Endothelial cell of umbilical vein (primary cell): Measurements from ENCODE around the gene NBPF6. TPM values are rescaled to one million over a fixed set of nuclear protein-coding genes. Genes with fewer than 3 reads are reported as not detected.
"Not testable (repeated sequence)": the region's sequence is repeated elsewhere in the genome, so short reads cannot be mapped to it uniquely, and the experiment has no call there.

ENCODE experiments used
- BruUV-seq: library from RNA; stranded (reverse); fragments of 400-500 nt; replicated peaks from 2 replicates; lab custom pipeline; 2021; lab: Mats Ljungman, UMichigan
- CTCF ChIA-PET: fragments of 300-600, 350-600 bp; sonication (Branson Sonifier 250); formaldehyde crosslinking; loops from one replicate; lab custom pipeline; 2021; ENCODE audit warnings: antibody characterized with exemption, inconsistent platforms; lab: Charles Lee
- POLR2A ChIA-PET: fragments of 300-600, 350-600 bp; sonication (Branson Sonifier 250); formaldehyde crosslinking; loops from one replicate; lab custom pipeline; 2021; ENCODE audit warnings: antibody characterized with exemption, inconsistent platforms; lab: Charles Lee
- DNase-seq: peaks from one replicate; pipeline ENCODE4 v3.0.0-alpha.2; 2011; ENCODE audit warnings: low read depth, low spot score
- FAIRE-seq: peaks from 2 replicates; lab custom pipeline; 2011; peaks lifted over from hg19 to GRCh38; lab: Jason Lieb, UNC
- H2AFZ ChIP-seq: 2 replicates; pipeline ENCODE4 v1.6.0; 2012; ENCODE audit warnings: low read depth, low read length, control low read depth, inconsistent platforms
- H3K27ac ChIP-seq: 2 replicates; pipeline ENCODE4 v1.5.1; 2011; ENCODE audit warnings: low read depth, mild to moderate bottlenecking, control low read depth, low read length, moderate library complexity; ENCODE audit not compliant: insufficient read depth
- H3K27me3 ChIP-seq, 2 experiments: 2 replicates each; pipeline versions ENCODE4 v1.6.0 to v1.6.1; 2011; ENCODE audit warnings: low read length in 2 of 2, mixed read lengths in 1 of 2; ENCODE audit not compliant: control insufficient read depth in 2 of 2, insufficient read depth in 2 of 2
- H3K36me3 ChIP-seq, 2 experiments: 2 replicates in 1 of 2; 3 replicates in 1 of 2; pipeline ENCODE4 v1.5.1; 2011; ENCODE audit warnings: low read length in 2 of 2, mild to moderate bottlenecking in 1 of 2, moderate library complexity in 1 of 2; ENCODE audit not compliant: control insufficient read depth in 2 of 2, insufficient read depth in 2 of 2; ENCODE audit errors: extremely low read depth in 1 of 2
- H3K4me1 ChIP-seq: 3 replicates; pipeline ENCODE4 v1.5.1; 2011; ENCODE audit warnings: mild to moderate bottlenecking, low read length; ENCODE audit not compliant: control insufficient read depth, insufficient read depth; ENCODE audit errors: extremely low read depth
- H3K4me2 ChIP-seq: 2 replicates; pipeline ENCODE4 v1.6.1; 2011; ENCODE audit warnings: low read length, control low read depth, mixed read lengths; ENCODE audit not compliant: insufficient read depth
- H3K4me3 ChIP-seq, 3 experiments: fragments of 200-600 bp in 1 of 3; sonication (generic), shearing (Covaris generic) in 1 of 3; replicated peaks in 1 of 3; 2 replicates each; pipeline ENCODE4 v1.5.1; 2011 to 2016; ENCODE audit warnings: control low read depth in 3 of 3, low read length in 3 of 3, mild to moderate bottlenecking in 2 of 3, inconsistent platforms in 1 of 3, low read depth in 1 of 3, moderate library complexity in 1 of 3; ENCODE audit not compliant: insufficient read depth in 1 of 3
- H3K79me2 ChIP-seq: 2 replicates; pipeline ENCODE4 v1.6.0; 2012; ENCODE audit warnings: low read length, inconsistent platforms; ENCODE audit not compliant: control insufficient read depth, insufficient read depth
- H3K9ac ChIP-seq: replicated peaks from 2 replicates; pipeline ENCODE3; 2011; ENCODE audit warnings: low read length, control low read depth; ENCODE audit not compliant: insufficient read depth; ENCODE audit errors: extremely low read depth
- H3K9me1 ChIP-seq: replicated peaks from 3 replicates; pipeline ENCODE4 v1.6.0; 2011; ENCODE audit warnings: mild to moderate bottlenecking, low read length; ENCODE audit not compliant: control insufficient read depth, insufficient read depth; ENCODE audit errors: extremely low read depth
- H3K9me3 ChIP-seq: replicated peaks from 2 replicates; pipeline ENCODE4 v1.5.1; 2012; ENCODE audit warnings: low read length, inconsistent platforms; ENCODE audit not compliant: control insufficient read depth, insufficient read depth
- H4K20me1 ChIP-seq: replicated peaks from 2 replicates; pipeline ENCODE3; 2011; ENCODE audit warnings: mild to moderate bottlenecking, low read length; ENCODE audit not compliant: control insufficient read depth, insufficient read depth; ENCODE audit errors: extremely low read depth
- CTCF ChIP-seq, 2 donors: IDR thresholded peaks; 1 replicate in 1 of 2; 2 replicates in 1 of 2; pipeline ENCODE4 v1.5.1; 2011; ENCODE audit warnings: low read length in 2 of 2, mild to moderate bottlenecking in 2 of 2, moderate library complexity in 2 of 2, control low read depth in 1 of 2, inconsistent platforms in 1 of 2, low read depth in 1 of 2; ENCODE audit not compliant: insufficient read depth in 1 of 2; ENCODE audit errors: extremely low read depth in 1 of 2
- GATA2 ChIP-seq: IDR thresholded peaks from 2 replicates; pipeline ENCODE4 v1.7.0; 2011; ENCODE audit warnings: low read depth, mild to moderate bottlenecking, moderate library complexity, mixed read lengths, low read length; ENCODE audit not compliant: insufficient read length, insufficient read depth
- JUN ChIP-seq: IDR thresholded peaks from 2 replicates; pipeline ENCODE4 v1.6.1; 2011; ENCODE audit warnings: borderline replicate concordance, low read depth; ENCODE audit not compliant: insufficient read length, insufficient read depth
- MAX ChIP-seq: IDR thresholded peaks from 2 replicates; pipeline ENCODE4 v1.6.1; 2011; ENCODE audit not compliant: insufficient read depth, insufficient read length
- MYC ChIP-seq: IDR thresholded peaks from one replicate; pipeline ENCODE4 v1.6.1; 2011; ENCODE audit warnings: mild to moderate bottlenecking, low read depth, low read length
- POLR2AphosphoS5 ChIP-seq: IDR thresholded peaks from 2 replicates; pipeline ENCODE4 v1.6.1; 2012; ENCODE audit warnings: low read depth, mild to moderate bottlenecking, control low read depth, low read length, moderate library complexity; ENCODE audit not compliant: insufficient read depth
- dilution Hi-C: fragments of 300-500 bp; cut with MboI; formaldehyde crosslinking; loops from one replicate; pipeline ENCODE4 v1.15.0; 2019; ENCODE audit warnings: low sequenced_read_pairs; ENCODE audit not compliant: extremely low pct_ligation_motif_present
- intact Hi-C: fragments of 100-400 bp; cut with micrococcal nuclease; formaldehyde crosslinking; loops from one replicate; pipeline ENCODE4 v1.10.0; 2022
- polyA plus RNA-seq, 4 experiments: library from polyadenylated mRNA; depleted of rRNA in 3 of 4; stranded (reverse) in 3 of 4; unstranded in 1 of 4; fragments of >200 nt; gene quantifications; 2 replicates each; pipeline versions ENCODE4 v1.2.1 to v1.2.3, GENCODE V29; 2011 to 2012; ENCODE audit warnings: missing spikeins in 1 of 4
- total RNA-seq: library from RNA; stranded (reverse); gene quantifications from 2 replicates; pipeline ENCODE4 v1.2.3, GENCODE V29; 2021

The NBPF6 gene
- total and polyA plus RNA-seq, 2 donors (not counting 3 experiments of a cell fraction or from before 2014, with no cell fraction given): not detected

- H3K9ac ChIP-seq, H3K27ac ChIP-seq, H3K4me1 ChIP-seq, H3K9me3 ChIP-seq, H4K20me1 ChIP-seq, H3K79me2 ChIP-seq, dilution Hi-C loops, intact Hi-C loops, FAIRE-seq, CTCF ChIA-PET, H3K4me2 ChIP-seq, POLR2A ChIA-PET, H3K9me1 ChIP-seq, BruUV-seq, H3K27me3 ChIP-seq, H3K36me3 ChIP-seq, H2AFZ ChIP-seq, DNase-seq, H3K4me3 ChIP-seq: not testable (repeated sequence)
Observed at GRCh38 chr1:108474516-108474915, 24.4 kb downstream of the NBPF6 start.

- intact Hi-C loops (no loop called here), dilution Hi-C loops (no loop called here)
- FAIRE-seq: no peak
- Histone ChIP-seq H3K27ac (no peak overlapping the region), H3K4me2 (no peak overlapping the region), H2AFZ (no peak overlapping the region), H3K4me3 (no peak overlapping the region), H3K36me3 (no peaks in the 10 kb centered on the region), H3K9ac (no peak overlapping the region), H3K79me2 (no peaks in the 10 kb centered on the region), H3K27me3 (no peaks in the 10 kb centered on the region), H3K9me1 (no peaks in the 10 kb centered on the region), H3K9me3 (no peaks in the 10 kb centered on the region), H3K4me1 (no peaks in the 10 kb centered on the region), H4K20me1 (no peaks in the 10 kb centered on the region)
- no peak for TF ChIP-seq MYC
- no peak for TF ChIP-seq GATA2
- TF ChIP-seq CTCF (IDR thresholded peaks at IDR 0.05; ENCODE audit: extremely low read depth in 1 of 2, insufficient read depth in 1 of 2, low read depth in 1 of 2, low read length in 2 of 2): no peak
- no peak for TF ChIP-seq MAX
- no peak for TF ChIP-seq JUN
- TF ChIP-seq POLR2AphosphoS5: no peak
- ChIA-PET CTCF (interaction anchor here (0.7 kb wide), 1 partner anchor 25 kb away, joined by 3 read pairs; no protein-coding TSS in a partner anchor), POLR2A (no interaction called here)
- no TSS peak for BruUV-seq
- no peak for DNase-seq
Observed at GRCh38 chr1:108478429-108479015, 28.4 kb downstream of the NBPF6 start.
